HG03108 (cell line): ENCODE data around the gene RASGRF2.
"Not testable (repeated sequence)": the region's sequence is repeated elsewhere in the genome, so short reads cannot be mapped to it uniquely, and the experiment has no call there.

ENCODE experiments used
- ATAC-seq: cut with Tn5 transposase; IDR thresholded peaks from one replicate; pipeline ENCODE4 v1.9.1; 2021; ENCODE audit warnings: moderate library complexity; ENCODE audit not compliant: unreplicated experiment

Gene RASGRF2

GRCh38 chr5:81068635-81069034, 108.5 kb downstream of the RASGRF2 start:
- no peak for ATAC-seq

- no peak for ATAC-seq
Measured at GRCh38 chr5:81069990-81070389, 109.8 kb downstream of the RASGRF2 start.

- ATAC-seq, result no peak
Measured at GRCh38 chr5:81070571-81071255, 110.5 kb downstream of the RASGRF2 start.

GRCh38 chr5:81075041-81075440, 114.9 kb downstream of the RASGRF2 start:
- no peak for ATAC-seq

- no peak for ATAC-seq
Measured at GRCh38 chr5:81077105-81077504, 116.9 kb downstream of the RASGRF2 start.

GRCh38 chr5:81078930-81079329, 118.8 kb downstream of the RASGRF2 start:
- ATAC-seq, result no peak

- ATAC-seq, result no peak
Measured at GRCh38 chr5:81080809-81081460, 120.8 kb downstream of the RASGRF2 start.

GRCh38 chr5:81081461-81081835, 121.3 kb downstream of the RASGRF2 start:
- no peak for ATAC-seq

- no peak for ATAC-seq
Measured at GRCh38 chr5:81086881-81087281, 126.7 kb downstream of the RASGRF2 start.

GRCh38 chr5:81091199-81091598, 131.0 kb downstream of the RASGRF2 start:
- ATAC-seq, result no peak

GRCh38 chr5:81093536-81094196, 133.5 kb downstream of the RASGRF2 start:
- ATAC-seq, result no peak

- no peak for ATAC-seq
Measured at GRCh38 chr5:81095835-81096234, 135.7 kb downstream of the RASGRF2 start.

GRCh38 chr5:81097713-81098112, 137.6 kb downstream of the RASGRF2 start:
- ATAC-seq, result no peak

- no peak for ATAC-seq
Measured at GRCh38 chr5:81105261-81105877, 145.2 kb downstream of the RASGRF2 start.

- ATAC-seq, result no peak
Measured at GRCh38 chr5:81115261-81115660, 155.1 kb downstream of the RASGRF2 start.

- ATAC-seq, result no peak
Measured at GRCh38 chr5:81117566-81117965, 157.4 kb downstream of the RASGRF2 start.

- no peak for ATAC-seq
Measured at GRCh38 chr5:81121273-81121672, 161.1 kb downstream of the RASGRF2 start.

- ATAC-seq, result no peak
Measured at GRCh38 chr5:81121836-81122630, 161.9 kb downstream of the RASGRF2 start.

- ATAC-seq, result not testable (repeated sequence)
Measured at GRCh38 chr5:81124689-81125088, 164.5 kb downstream of the RASGRF2 start.

- ATAC-seq, result no peak
Measured at GRCh38 chr5:81125959-81126358, 165.8 kb downstream of the RASGRF2 start.

- ATAC-seq, result no peak
Measured at GRCh38 chr5:81128416-81128815, 168.3 kb downstream of the RASGRF2 start.
